Uterus (tissue), 2 donors: Measurements from ENCODE around the gene NXN.

Experiments
- CTCF ChIP-seq, 4 experiments: fragments of 200-600 bp in 2 of 4; fragments of 450-650 bp in 2 of 4; sonication (generic) in 2 of 4; IDR thresholded peaks; one replicate each; pipeline ENCODE4 v1.5.1; 2016 to 2019; ENCODE audit warnings: antibody characterized with exemption in 4 of 4, mild to moderate bottlenecking in 2 of 4, moderate library complexity in 1 of 4
- POLR2A ChIP-seq, 2 donors: fragments of 450-650 bp; IDR thresholded peaks; one replicate each; pipeline ENCODE4 v1.6.1; 2016; ENCODE audit warnings: antibody characterized with exemption in 2 of 2, mild to moderate bottlenecking in 1 of 2, moderate library complexity in 1 of 2

GRCh38 chr17:933312-934073 is 46.1 kb downstream of the NXN start:
- no peak for TF ChIP-seq CTCF (IDR thresholded peaks at IDR 0.05)
- no peak for TF ChIP-seq POLR2A (IDR thresholded peaks at IDR 0.05)
